ENCODE results near the gene MGAT4B.

Gene MGAT4B

GRCh38 chr5:179767496-179768100 is 39.1 kb downstream of the MGAT4B start:
- DNase-seq: peak; percentile 69

GRCh38 chr5:179766726-179767455 is 39.8 kb downstream of the MGAT4B start:
- peak; percentile 35 for DNase-seq

- no peak for DNase-seq
Measured at GRCh38 chr5:179766021-179766725, 40.5 kb downstream of the MGAT4B start.

- peak; percentile 79 for DNase-seq
Measured at GRCh38 chr5:179765400-179765799, 41.3 kb downstream of the MGAT4B start.

GRCh38 chr5:179764056-179764455 is 42.6 kb downstream of the MGAT4B start:
- DNase-seq: no peak

GRCh38 chr5:179763215-179763945 is 43.3 kb downstream of the MGAT4B start:
- peak; percentile 60 for DNase-seq

- DNase-seq: no peak
Measured at GRCh38 chr5:179762781-179763176, 43.9 kb downstream of the MGAT4B start.

- peak; percentile 86 for DNase-seq
Measured at GRCh38 chr5:179762079-179762780, 44.4 kb downstream of the MGAT4B start.

GRCh38 chr5:179759581-179760551 is 46.8 kb downstream of the MGAT4B start:
- DNase-seq: peak; percentile 66

- DNase-seq: peak; percentile 99
Measured at GRCh38 chr5:179758955-179759354, 47.7 kb downstream of the MGAT4B start.

GRCh38 chr5:179755022-179755421 is 51.6 kb downstream of the MGAT4B start:
- no peak for DNase-seq

GRCh38 chr5:179753971-179754370 is 52.7 kb downstream of the MGAT4B start:
- DNase-seq: no peak

- no peak for DNase-seq
Measured at GRCh38 chr5:179749857-179750508, 56.7 kb downstream of the MGAT4B start.

- DNase-seq: peak; percentile 62
Measured at GRCh38 chr5:179747811-179748210, 58.9 kb downstream of the MGAT4B start.
